ENCODE results near the gene ARSG. TPM values are rescaled to one million over a fixed set of nuclear protein-coding genes. Genes with fewer than 3 reads are reported as not detected.
A peak's percentile ranks its signal among the peaks of the same experiment; 100 is the strongest.
"Not testable (repeated sequence)": the region's sequence is repeated elsewhere in the genome, so short reads cannot be mapped to it uniquely, and the experiment has no call there.

Gene ARSG
- total RNA-seq, 1 experiment from 2014 or later: 63.2 TPM

DNA sequence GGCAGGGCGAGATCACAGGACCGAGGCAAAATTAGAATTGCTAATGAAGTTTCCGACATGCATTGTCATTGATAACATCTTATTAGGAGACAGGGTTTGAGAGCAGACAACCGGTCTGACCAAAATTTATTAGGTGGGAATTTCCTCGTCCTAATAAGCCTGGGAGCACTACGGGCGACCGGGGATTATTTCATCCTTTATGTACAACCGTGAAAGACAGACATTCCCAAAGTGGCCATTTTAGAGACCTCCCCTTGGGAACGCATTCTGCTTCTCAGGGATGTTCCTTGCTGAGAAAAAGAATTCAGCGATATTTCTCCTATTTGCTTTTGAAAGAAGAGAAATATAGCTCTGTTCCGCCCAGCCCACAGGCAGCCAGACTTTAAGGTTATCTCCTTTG lies 40.6 kb downstream of the ARSG start:
- not testable (repeated sequence) for H2AFZ ChIP-seq (ENCODE audit: low read length); H3K27me3 ChIP-seq (ENCODE audit: low read length); H3K4me1 ChIP-seq (ENCODE audit: low read length); DNase-seq; H3K27ac ChIP-seq (ENCODE audit: low read length); H3K79me2 ChIP-seq (ENCODE audit: low read length); H3K4me3 ChIP-seq (ENCODE audit: low read length); H3K9ac ChIP-seq (ENCODE audit: low read length); H3K9me3 ChIP-seq (ENCODE audit: low read length); H3K4me2 ChIP-seq (ENCODE audit: low read depth, low read length, poor library complexity, severe bottlenecking); H3K36me3 ChIP-seq (ENCODE audit: insufficient read depth, low read length); H3K9me2 ChIP-seq (replicated peaks; ENCODE audit: insufficient read depth, low read length); H4K20me1 ChIP-seq (ENCODE audit: insufficient read depth, low read depth, low read length)

DNA sequence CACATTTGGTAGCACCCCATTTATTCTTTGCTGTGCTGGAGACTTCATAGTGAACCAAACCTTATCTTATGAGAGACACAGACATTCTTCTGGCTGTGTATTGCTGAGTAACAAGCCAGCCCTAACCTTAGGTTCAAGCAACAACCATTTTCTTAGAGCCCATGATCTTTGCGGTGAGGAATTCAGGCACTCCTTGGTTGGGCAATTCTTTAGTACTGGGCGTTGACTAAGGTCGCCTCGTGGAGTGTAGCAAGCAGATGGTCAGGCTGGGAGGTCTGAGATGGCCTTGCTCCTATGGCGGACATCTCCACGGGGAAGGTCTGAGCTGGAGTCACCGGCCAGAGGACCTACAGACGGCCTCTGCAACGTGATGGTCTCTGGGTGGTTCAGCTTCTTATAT lies 43.1 kb downstream of the ARSG start:
- DNase-seq: no peak
- Histone ChIP-seq H3K36me3 (ENCODE audit: insufficient read depth, low read length) (no peaks in the 10 kb centered on the region), H3K79me2 (ENCODE audit: low read length) (no peaks in the 10 kb centered on the region), H3K4me3 (ENCODE audit: low read length) (no peak overlapping the region), H3K4me1 (ENCODE audit: low read length) (no peaks in the 10 kb centered on the region), H3K27ac (ENCODE audit: low read length) (no peak overlapping the region), H3K4me2 (ENCODE audit: low read depth, low read length, poor library complexity, severe bottlenecking) (no peak overlapping the region), H3K9me3 (ENCODE audit: low read length) (no peaks in the 10 kb centered on the region), H2AFZ (ENCODE audit: low read length) (no peak overlapping the region), H3K9me2 (replicated peaks; ENCODE audit: insufficient read depth, low read length) (no peaks in the 10 kb centered on the region), H3K9ac (ENCODE audit: low read length) (no peak overlapping the region), H4K20me1 (ENCODE audit: insufficient read depth, low read depth, low read length) (no peaks in the 10 kb centered on the region), H3K27me3 (ENCODE audit: low read length) (no peaks in the 10 kb centered on the region)

- no peaks in the 10 kb centered on the region for H3K36me3 ChIP-seq (ENCODE audit: insufficient read depth, low read length)
- no peak overlapping the region for H3K27ac ChIP-seq (ENCODE audit: low read length)
- H4K20me1 ChIP-seq (ENCODE audit: insufficient read depth, low read depth, low read length): no peaks in the 10 kb centered on the region
- H3K9me2 ChIP-seq (replicated peaks; ENCODE audit: insufficient read depth, low read length): no peaks in the 10 kb centered on the region
- no peak for DNase-seq
- H3K4me2 ChIP-seq (ENCODE audit: low read depth, low read length, poor library complexity, severe bottlenecking): no peak overlapping the region
- no peaks in the 10 kb centered on the region for H3K27me3 ChIP-seq (ENCODE audit: low read length)
- H3K79me2 ChIP-seq (ENCODE audit: low read length): no peaks in the 10 kb centered on the region
- peaks cover 31% of the 10 kb centered on the region for H3K4me1 ChIP-seq (ENCODE audit: low read length)
- H3K4me3 ChIP-seq (ENCODE audit: low read length): no peak overlapping the region
- no peaks in the 10 kb centered on the region for H3K9me3 ChIP-seq (ENCODE audit: low read length)
- no peak overlapping the region for H3K9ac ChIP-seq (ENCODE audit: low read length)
- H2AFZ ChIP-seq (ENCODE audit: low read length): no peak overlapping the region
Observed at GRCh38 chr17:68341482-68341881, 50.2 kb downstream of the ARSG start.

DNA sequence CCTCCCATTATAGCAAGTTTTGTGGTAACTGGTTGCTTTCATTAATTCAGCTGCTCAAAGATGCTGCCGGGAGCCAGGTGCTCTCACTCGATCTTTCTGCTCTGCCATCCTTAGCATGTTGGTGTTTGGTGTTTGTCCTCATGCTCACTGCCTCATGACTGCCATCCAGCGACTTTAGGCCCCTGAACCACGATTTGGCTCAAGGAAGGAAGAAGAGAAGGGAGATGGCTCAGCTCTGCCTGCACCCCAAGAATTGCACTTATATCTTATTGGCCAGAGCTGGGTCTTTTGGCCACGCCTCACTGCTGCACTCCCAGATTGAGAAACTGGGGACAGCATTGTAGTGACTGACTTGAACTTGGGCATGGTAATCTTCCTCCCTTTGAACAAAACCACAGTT lies 52.7 kb downstream of the ARSG start:
- Histone ChIP-seq H4K20me1 (ENCODE audit: insufficient read depth, low read depth, low read length) (no peaks in the 10 kb centered on the region), H3K4me2 (ENCODE audit: low read depth, low read length, poor library complexity, severe bottlenecking) (peak overlapping the region; percentile 10), H3K9me3 (ENCODE audit: low read length) (no peaks in the 10 kb centered on the region), H2AFZ (ENCODE audit: low read length) (peak overlapping the region; percentile 27; the same call in 1 of the 2 replicates), H3K4me1 (ENCODE audit: low read length) (peaks cover 48% of the 10 kb centered on the region), H3K36me3 (ENCODE audit: insufficient read depth, low read length) (0 out of 2 replicates have a peak, but pooled peaks cover 3% of the 10 kb centered on the region), H3K79me2 (ENCODE audit: low read length) (no peaks in the 10 kb centered on the region), H3K9me2 (replicated peaks; ENCODE audit: insufficient read depth, low read length) (no peaks in the 10 kb centered on the region), H3K27ac (ENCODE audit: low read length) (peak overlapping the region; percentile 99), H3K27me3 (ENCODE audit: low read length) (no peaks in the 10 kb centered on the region), H3K4me3 (ENCODE audit: low read length) (no peak overlapping the region), H3K9ac (ENCODE audit: low read length) (peak overlapping the region; percentile 47)
- DNase-seq: peak; percentile 71

DNA sequence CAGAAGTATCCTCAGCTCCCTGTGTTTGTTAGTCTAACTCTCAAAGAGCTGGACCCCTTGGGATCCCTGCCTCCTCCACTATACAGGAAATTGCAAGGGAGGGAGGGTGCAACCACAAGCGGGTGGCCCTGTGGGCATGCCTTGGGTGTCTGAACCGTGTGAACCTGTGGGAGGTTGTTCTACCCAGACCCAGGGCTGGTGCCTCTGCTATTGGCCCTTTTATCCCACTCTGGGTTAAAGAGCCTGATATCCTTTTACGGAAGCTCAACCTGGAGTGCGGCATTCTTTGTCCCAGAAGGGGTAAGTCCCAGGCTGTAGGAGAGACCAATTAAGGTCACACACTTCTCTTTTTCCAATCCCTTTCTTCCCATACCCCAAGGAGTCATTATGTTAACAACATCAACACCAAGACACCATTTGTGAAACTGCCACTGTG lies 53.4 kb downstream of the ARSG start:
- DNase-seq: no peak
- peaks cover 48% of the 10 kb centered on the region for H3K4me1 ChIP-seq (ENCODE audit: low read length)

GRCh38 chr17:68346448-68346847 lies 55.2 kb downstream of the ARSG start:
- H3K27me3 ChIP-seq (ENCODE audit: low read length): no peaks in the 10 kb centered on the region
- 0 out of 2 replicates have a peak, but pooled peaks cover 3% of the 10 kb centered on the region for H3K36me3 ChIP-seq (ENCODE audit: insufficient read depth, low read length)
- H3K9ac ChIP-seq (ENCODE audit: low read length): peak overlapping the region; percentile 88
- no peaks in the 10 kb centered on the region for H3K9me3 ChIP-seq (ENCODE audit: low read length)
- no peaks in the 10 kb centered on the region for H3K79me2 ChIP-seq (ENCODE audit: low read length)
- H3K27ac ChIP-seq (ENCODE audit: low read length): peak overlapping the region; percentile 99
- peak overlapping the region; percentile 85 for H3K4me2 ChIP-seq (ENCODE audit: low read depth, low read length, poor library complexity, severe bottlenecking)
- H4K20me1 ChIP-seq (ENCODE audit: insufficient read depth, low read depth, low read length): no peaks in the 10 kb centered on the region
- peak; percentile 96 for DNase-seq
- H3K4me3 ChIP-seq (ENCODE audit: low read length): peak overlapping the region; percentile 60
- H3K4me1 ChIP-seq (ENCODE audit: low read length): peaks cover 48% of the 10 kb centered on the region
- 0 out of 2 replicates have a peak overlapping the region, but pooled peaks have one; percentile 60 for H2AFZ ChIP-seq (ENCODE audit: low read length)
- H3K9me2 ChIP-seq (replicated peaks; ENCODE audit: insufficient read depth, low read length): no peaks in the 10 kb centered on the region

More for the DNA sequence above, 53.4 kb downstream of the ARSG start:
- no peaks in the 10 kb centered on the region for H3K79me2 ChIP-seq (ENCODE audit: low read length)
- H3K27ac ChIP-seq (ENCODE audit: low read length): peak overlapping the region; percentile 99
- H3K4me3 ChIP-seq (ENCODE audit: low read length): no peak overlapping the region
- 0 out of 2 replicates have a peak, but pooled peaks cover 3% of the 10 kb centered on the region for H3K36me3 ChIP-seq (ENCODE audit: insufficient read depth, low read length)
- peak overlapping the region; percentile 10 for H3K4me2 ChIP-seq (ENCODE audit: low read depth, low read length, poor library complexity, severe bottlenecking)
- no peaks in the 10 kb centered on the region for H3K27me3 ChIP-seq (ENCODE audit: low read length)
- peak overlapping the region; percentile 47 for H3K9ac ChIP-seq (ENCODE audit: low read length)
- H4K20me1 ChIP-seq (ENCODE audit: insufficient read depth, low read depth, low read length): no peaks in the 10 kb centered on the region
- H3K9me2 ChIP-seq (replicated peaks; ENCODE audit: insufficient read depth, low read length): no peaks in the 10 kb centered on the region
- no peak overlapping the region for H2AFZ ChIP-seq (ENCODE audit: low read length)
- H3K9me3 ChIP-seq (ENCODE audit: low read length): no peaks in the 10 kb centered on the region

- H3K9me2 ChIP-seq (replicated peaks; ENCODE audit: insufficient read depth, low read length): no peaks in the 10 kb centered on the region
- H3K9me3 ChIP-seq (ENCODE audit: low read length): no peaks in the 10 kb centered on the region
- H3K4me3 ChIP-seq (ENCODE audit: low read length): peak overlapping the region; percentile 60
- peak; percentile 73 for DNase-seq
- H3K4me2 ChIP-seq (ENCODE audit: low read depth, low read length, poor library complexity, severe bottlenecking): peak overlapping the region; percentile 85
- H3K79me2 ChIP-seq (ENCODE audit: low read length): no peaks in the 10 kb centered on the region
- H2AFZ ChIP-seq (ENCODE audit: low read length): no peak overlapping the region
- H3K4me1 ChIP-seq (ENCODE audit: low read length): peaks cover 48% of the 10 kb centered on the region
- H3K36me3 ChIP-seq (ENCODE audit: insufficient read depth, low read length): 0 out of 2 replicates have a peak, but pooled peaks cover 3% of the 10 kb centered on the region
- peak overlapping the region; percentile 99 for H3K27ac ChIP-seq (ENCODE audit: low read length)
- peak overlapping the region; percentile 88 for H3K9ac ChIP-seq (ENCODE audit: low read length)
- no peaks in the 10 kb centered on the region for H3K27me3 ChIP-seq (ENCODE audit: low read length)
- H4K20me1 ChIP-seq (ENCODE audit: insufficient read depth, low read depth, low read length): no peaks in the 10 kb centered on the region
Observed at GRCh38 chr17:68347380-68347779, 56.1 kb downstream of the ARSG start.

DNA sequence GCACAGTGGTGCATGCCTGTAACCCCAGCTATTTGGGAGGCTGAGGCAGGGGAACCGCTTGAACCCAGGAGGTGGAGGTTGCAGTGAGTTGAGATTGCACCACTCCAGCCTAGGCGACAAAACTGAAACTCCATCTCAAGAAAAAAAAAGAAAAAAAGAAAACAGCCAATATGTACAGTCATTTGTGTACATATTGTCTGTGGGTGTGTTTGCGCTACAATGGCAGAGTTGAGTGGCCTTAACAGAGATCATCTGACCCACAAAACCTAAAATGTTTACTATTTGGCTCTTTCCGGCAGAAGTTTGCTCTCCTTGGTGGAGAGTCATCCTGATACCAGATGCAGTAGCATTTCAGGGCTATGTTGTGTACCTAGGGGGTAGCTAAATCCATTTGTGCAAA lies 57.9 kb downstream of the ARSG start:
- Histone ChIP-seq H3K4me3 (ENCODE audit: low read length) (no peak overlapping the region), H3K9me3 (ENCODE audit: low read length) (no peaks in the 10 kb centered on the region), H3K36me3 (ENCODE audit: insufficient read depth, low read length) (0 out of 2 replicates have a peak, but pooled peaks cover 3% of the 10 kb centered on the region), H3K9me2 (replicated peaks; ENCODE audit: insufficient read depth, low read length) (no peaks in the 10 kb centered on the region), H2AFZ (ENCODE audit: low read length) (no peak overlapping the region), H3K79me2 (ENCODE audit: low read length) (no peaks in the 10 kb centered on the region), H3K9ac (ENCODE audit: low read length) (no peak overlapping the region), H3K27ac (ENCODE audit: low read length) (peak overlapping the region; percentile 99; the same call in 1 of the 2 replicates), H4K20me1 (ENCODE audit: insufficient read depth, low read depth, low read length) (no peaks in the 10 kb centered on the region), H3K4me1 (ENCODE audit: low read length) (peaks cover 39% of the 10 kb centered on the region), H3K4me2 (ENCODE audit: low read depth, low read length, poor library complexity, severe bottlenecking) (no peak overlapping the region), H3K27me3 (ENCODE audit: low read length) (no peaks in the 10 kb centered on the region)
- no peak for DNase-seq
